IPS-20b (cell line): ENCODE data around the gene LRRC10B.
"Not testable (repeated sequence)": the region's sequence is repeated elsewhere in the genome, so short reads cannot be mapped to it uniquely, and the experiment has no call there.

Source experiments
- H3K27ac ChIP-seq: one replicate; pipeline ENCODE4 v1.5.1; 2013; ENCODE audit warnings: low read length
- H3K27me3 ChIP-seq: 2 replicates; pipeline ENCODE4 v1.6.1; 2013; ENCODE audit warnings: mild to moderate bottlenecking, low read length, inconsistent platforms; ENCODE audit not compliant: insufficient read depth
- H3K36me3 ChIP-seq: 2 replicates; pipeline ENCODE4 v1.6.1; 2013; ENCODE audit warnings: low read depth, mild to moderate bottlenecking, inconsistent platforms, low read length, moderate library complexity; ENCODE audit not compliant: insufficient read depth
- H3K4me1 ChIP-seq: 2 replicates; pipeline ENCODE4 v1.6.1; 2013; ENCODE audit warnings: mild to moderate bottlenecking, control low read depth, inconsistent platforms, low read length, moderate library complexity; ENCODE audit not compliant: insufficient read depth
- H3K4me3 ChIP-seq: 2 replicates; pipeline ENCODE4 v1.5.1; 2013; ENCODE audit warnings: mild to moderate bottlenecking, low read length, inconsistent platforms
- H3K9ac ChIP-seq: 2 replicates; pipeline ENCODE4 v1.6.1; 2013; ENCODE audit warnings: low read depth, mild to moderate bottlenecking, inconsistent platforms, low read length, moderate library complexity
- H3K9me3 ChIP-seq: 2 replicates; pipeline ENCODE4 v1.6.1; 2013; ENCODE audit warnings: mild to moderate bottlenecking, low read depth, low read length, inconsistent platforms; ENCODE audit not compliant: insufficient read depth

The LRRC10B gene

DNA sequence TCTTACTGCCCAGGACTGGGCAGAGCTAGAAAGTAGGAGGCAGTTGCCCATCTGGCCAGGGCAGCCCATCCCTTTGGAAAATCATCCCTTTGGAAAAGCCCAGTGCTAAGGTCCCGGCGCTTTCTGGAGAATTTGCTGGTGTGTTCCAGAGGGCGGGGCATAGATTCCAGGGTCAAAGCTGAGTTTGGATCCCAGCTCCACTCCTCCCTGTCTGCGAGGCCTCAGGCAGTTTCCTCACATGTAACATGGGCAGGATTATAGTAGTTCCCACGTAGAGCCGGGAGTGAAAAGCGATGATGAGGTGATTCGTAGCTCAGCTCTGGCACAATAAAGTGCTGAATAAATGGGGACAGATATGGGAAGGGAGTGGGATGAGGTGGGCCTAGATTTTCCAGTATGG is 31.4 kb upstream of the LRRC10B start:
- Histone ChIP-seq H3K36me3 (no peaks in the 10 kb centered on the region; the same call in 1 of the 2 replicates), H3K9me3 (no peaks in the 10 kb centered on the region), H3K4me3 (no peak overlapping the region), H3K27ac (no peak overlapping the region), H3K4me1 (no peaks in the 10 kb centered on the region; the same call in 1 of the 2 replicates), H3K27me3 (peaks cover 11% of the 10 kb centered on the region; the same call in 1 of the 2 replicates), H3K9ac (no peak overlapping the region)

- Histone ChIP-seq H3K27ac (no peak overlapping the region), H3K4me1 (no peaks in the 10 kb centered on the region; the same call in 1 of the 2 replicates), H3K9me3 (no peaks in the 10 kb centered on the region), H3K4me3 (no peak overlapping the region), H3K9ac (no peak overlapping the region), H3K27me3 (peaks cover 11% of the 10 kb centered on the region; the same call in 1 of the 2 replicates), H3K36me3 (no peaks in the 10 kb centered on the region; the same call in 1 of the 2 replicates)
Observed at GRCh38 chr11:61477727-61478148, 30.8 kb upstream of the LRRC10B start.

- H3K9ac ChIP-seq, H3K27ac ChIP-seq, H3K4me3 ChIP-seq, H3K36me3 ChIP-seq, H3K4me1 ChIP-seq, H3K9me3 ChIP-seq: not testable (repeated sequence)
- H3K27me3 ChIP-seq: peaks cover 11% of the 10 kb centered on the region; the same call in 1 of the 2 replicates
Observed at GRCh38 chr11:61479360-61480058, 29.0 kb upstream of the LRRC10B start.

- no peak overlapping the region for H3K9ac ChIP-seq
- H3K27ac ChIP-seq: no peak overlapping the region
- no peak overlapping the region for H3K4me3 ChIP-seq
- H3K9me3 ChIP-seq: no peaks in the 10 kb centered on the region
- H3K27me3 ChIP-seq: peaks cover 11% of the 10 kb centered on the region; the same call in 1 of the 2 replicates
- no peaks in the 10 kb centered on the region; the same call in 1 of the 2 replicates for H3K4me1 ChIP-seq
- H3K36me3 ChIP-seq: no peaks in the 10 kb centered on the region
Observed at GRCh38 chr11:61480261-61480993, 28.1 kb upstream of the LRRC10B start.

- Histone ChIP-seq H3K36me3 (no peaks in the 10 kb centered on the region), H3K9ac (no peak overlapping the region), H3K27me3 (peaks cover 11% of the 10 kb centered on the region; the same call in 1 of the 2 replicates), H3K4me3 (no peak overlapping the region), H3K9me3 (no peaks in the 10 kb centered on the region), H3K4me1 (no peaks in the 10 kb centered on the region; the same call in 1 of the 2 replicates), H3K27ac (no peak overlapping the region)
Observed at GRCh38 chr11:61480994-61481335, 27.6 kb upstream of the LRRC10B start.

DNA sequence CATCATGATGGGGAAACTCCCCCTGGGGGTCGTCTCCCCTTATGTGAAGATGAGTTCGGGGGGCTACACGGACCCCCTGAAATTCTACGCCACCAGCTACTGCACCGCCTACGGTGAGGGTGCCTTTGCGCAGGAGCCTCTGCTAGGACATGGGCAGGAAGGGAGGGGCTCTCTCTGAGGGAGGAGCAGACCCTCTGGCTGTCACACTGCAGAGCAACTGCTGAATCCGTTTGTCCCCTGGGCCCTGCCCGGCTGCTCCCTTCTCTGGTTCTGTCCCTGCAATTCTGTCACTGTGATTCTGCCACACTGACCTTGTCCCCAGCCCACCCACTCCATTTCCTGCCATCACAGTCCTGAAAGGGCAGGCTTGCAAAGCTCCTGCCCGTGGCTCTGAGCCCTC is 26.7 kb upstream of the LRRC10B start:
- no peaks in the 10 kb centered on the region for H3K9me3 ChIP-seq
- H3K27ac ChIP-seq: no peak overlapping the region
- H3K4me3 ChIP-seq: no peak overlapping the region
- no peaks in the 10 kb centered on the region; the same call in 1 of the 2 replicates for H3K4me1 ChIP-seq
- no peaks in the 10 kb centered on the region for H3K36me3 ChIP-seq
- H3K27me3 ChIP-seq: peaks cover 11% of the 10 kb centered on the region; the same call in 1 of the 2 replicates
- H3K9ac ChIP-seq: no peak overlapping the region

- Histone ChIP-seq H3K27ac (no peak overlapping the region), H3K4me3 (no peak overlapping the region), H3K4me1 (no peaks in the 10 kb centered on the region; the same call in 1 of the 2 replicates), H3K36me3 (no peaks in the 10 kb centered on the region), H3K27me3 (peaks cover 11% of the 10 kb centered on the region; the same call in 1 of the 2 replicates), H3K9ac (no peak overlapping the region), H3K9me3 (no peaks in the 10 kb centered on the region)
Observed at GRCh38 chr11:61482513-61482912, 26.0 kb upstream of the LRRC10B start.

DNA sequence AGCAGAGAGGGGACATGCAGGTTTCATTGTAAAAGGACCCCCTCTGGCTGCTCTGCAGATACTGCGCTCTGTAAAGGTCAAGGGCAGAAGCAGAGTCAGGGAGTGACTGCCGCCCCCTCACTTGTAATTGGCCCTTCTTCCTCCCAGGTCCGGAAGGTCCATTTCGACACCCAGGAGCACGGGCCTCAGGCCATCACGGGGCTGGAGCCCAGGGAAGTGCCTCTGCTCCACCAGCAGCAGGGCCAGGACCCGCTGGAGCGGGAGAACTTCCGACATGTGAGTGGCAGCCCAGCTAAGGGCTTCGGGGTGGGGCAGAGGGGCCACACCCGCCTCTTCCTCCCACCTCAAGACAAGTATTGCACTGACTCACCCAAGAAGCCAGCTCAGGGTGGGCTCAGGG is 24.0 kb upstream of the LRRC10B start:
- H3K9me3 ChIP-seq: no peaks in the 10 kb centered on the region
- no peak overlapping the region for H3K4me3 ChIP-seq
- no peak overlapping the region for H3K27ac ChIP-seq
- H3K27me3 ChIP-seq: peaks cover 10% of the 10 kb centered on the region; the same call in 1 of the 2 replicates
- no peak overlapping the region for H3K9ac ChIP-seq
- peaks cover 10% of the 10 kb centered on the region; the same call in 1 of the 2 replicates for H3K4me1 ChIP-seq
- no peaks in the 10 kb centered on the region for H3K36me3 ChIP-seq

DNA sequence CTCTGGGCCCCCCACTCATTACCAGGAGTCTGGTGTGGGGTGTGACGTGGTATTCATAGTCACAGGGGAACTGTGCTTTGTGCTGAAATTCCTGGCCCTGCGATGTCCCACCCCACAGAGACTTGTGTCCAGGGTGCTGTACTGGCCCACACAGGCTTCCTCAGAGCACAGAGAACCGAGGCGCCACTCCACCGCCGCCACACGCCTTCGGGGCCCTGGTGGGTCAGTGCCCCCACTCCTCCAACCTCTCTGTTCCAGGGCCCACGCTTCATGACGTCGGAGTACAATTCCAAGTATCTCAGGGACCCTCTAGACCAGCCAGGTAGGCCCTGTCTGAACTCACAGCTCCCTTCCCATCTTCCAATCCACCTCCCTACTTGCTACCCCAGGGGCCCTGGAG is 23.5 kb upstream of the LRRC10B start:
- Histone ChIP-seq H3K27me3 (peaks cover 12% of the 10 kb centered on the region; the same call in 1 of the 2 replicates), H3K9ac (no peak overlapping the region), H3K27ac (no peak overlapping the region), H3K4me3 (no peak overlapping the region), H3K9me3 (no peaks in the 10 kb centered on the region), H3K4me1 (peaks cover 13% of the 10 kb centered on the region; the same call in 1 of the 2 replicates), H3K36me3 (no peaks in the 10 kb centered on the region)

DNA sequence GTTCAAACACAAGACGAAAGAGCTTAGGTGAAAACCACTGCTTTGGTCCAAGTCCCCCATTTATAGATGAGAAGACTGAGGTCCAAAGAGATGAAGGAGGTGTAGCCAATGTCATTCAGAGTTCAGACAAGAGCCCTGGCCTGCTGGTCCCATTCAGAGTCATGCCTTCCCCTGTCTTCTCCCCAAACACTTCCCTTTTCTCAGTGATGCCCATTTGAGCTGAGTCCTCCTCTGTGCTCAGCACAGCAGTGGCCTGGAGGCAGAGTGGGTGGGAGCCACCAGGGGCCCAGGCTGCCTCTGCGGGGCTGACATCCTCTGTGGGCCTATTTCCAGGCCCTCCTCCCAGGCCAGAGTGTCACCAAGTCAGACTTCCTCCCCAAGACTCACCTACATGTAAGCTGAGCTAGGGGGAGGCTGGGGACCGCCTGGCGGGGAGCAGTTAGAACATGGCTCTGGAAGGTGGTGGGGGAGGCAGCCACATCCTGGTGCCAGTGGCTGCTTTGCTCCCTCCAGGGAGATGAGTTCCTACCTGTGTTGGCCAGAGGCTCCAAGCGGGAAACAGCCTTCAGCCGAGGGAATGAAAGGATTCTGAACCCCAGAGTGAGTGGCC is 22.4 kb upstream of the LRRC10B start:
- Histone ChIP-seq H3K36me3 (no peaks in the 10 kb centered on the region), H3K27ac (no peak overlapping the region), H3K9ac (no peak overlapping the region), H3K27me3 (peaks cover 12% of the 10 kb centered on the region; the same call in 1 of the 2 replicates), H3K4me1 (peaks cover 13% of the 10 kb centered on the region; the same call in 1 of the 2 replicates), H3K4me3 (no peak overlapping the region), H3K9me3 (no peaks in the 10 kb centered on the region)

DNA sequence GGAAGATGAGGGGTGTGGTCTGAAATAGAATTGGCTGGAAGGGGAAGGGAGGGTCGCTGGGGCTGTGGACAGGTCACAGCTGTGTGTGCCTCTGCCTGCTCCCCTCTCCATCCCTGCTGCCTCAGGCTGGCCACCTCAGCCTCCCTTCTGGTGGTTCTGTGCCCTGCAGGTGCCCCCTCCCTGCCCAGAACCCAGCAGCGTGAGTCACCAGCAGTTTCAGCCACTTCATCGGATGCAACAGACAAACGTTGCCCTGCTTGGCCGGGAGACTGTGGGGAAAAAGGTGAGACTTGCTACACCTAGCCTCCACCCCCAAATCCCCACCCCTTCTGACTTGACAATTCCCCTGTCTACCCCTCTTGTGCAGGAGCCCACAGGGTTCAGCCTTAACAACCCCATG is 21.8 kb upstream of the LRRC10B start:
- H3K9ac ChIP-seq: no peak overlapping the region
- H3K4me1 ChIP-seq: peaks cover 13% of the 10 kb centered on the region; the same call in 1 of the 2 replicates
- H3K27me3 ChIP-seq: peaks cover 12% of the 10 kb centered on the region; the same call in 1 of the 2 replicates
- H3K27ac ChIP-seq: no peak overlapping the region
- no peaks in the 10 kb centered on the region for H3K36me3 ChIP-seq
- H3K9me3 ChIP-seq: no peaks in the 10 kb centered on the region
- no peak overlapping the region for H3K4me3 ChIP-seq
